Purkinje cell (primary cell): Measurements from ENCODE around the gene ARL8B. TPM values are rescaled to one million over a fixed set of nuclear protein-coding genes. Genes with fewer than 3 reads are reported as not detected.

Source experiments
- polyA plus RNA-seq: library from polyadenylated mRNA; unstranded; fragments of >200 nt; fragmentation: Nextera tagmentation; gene quantifications from 2 replicates; pipeline ENCODE4 v1.2.1, GENCODE V29; 2014

ARL8B gene
- 111 and 119 TPM in 2 replicates for polyA plus RNA-seq

DNA sequence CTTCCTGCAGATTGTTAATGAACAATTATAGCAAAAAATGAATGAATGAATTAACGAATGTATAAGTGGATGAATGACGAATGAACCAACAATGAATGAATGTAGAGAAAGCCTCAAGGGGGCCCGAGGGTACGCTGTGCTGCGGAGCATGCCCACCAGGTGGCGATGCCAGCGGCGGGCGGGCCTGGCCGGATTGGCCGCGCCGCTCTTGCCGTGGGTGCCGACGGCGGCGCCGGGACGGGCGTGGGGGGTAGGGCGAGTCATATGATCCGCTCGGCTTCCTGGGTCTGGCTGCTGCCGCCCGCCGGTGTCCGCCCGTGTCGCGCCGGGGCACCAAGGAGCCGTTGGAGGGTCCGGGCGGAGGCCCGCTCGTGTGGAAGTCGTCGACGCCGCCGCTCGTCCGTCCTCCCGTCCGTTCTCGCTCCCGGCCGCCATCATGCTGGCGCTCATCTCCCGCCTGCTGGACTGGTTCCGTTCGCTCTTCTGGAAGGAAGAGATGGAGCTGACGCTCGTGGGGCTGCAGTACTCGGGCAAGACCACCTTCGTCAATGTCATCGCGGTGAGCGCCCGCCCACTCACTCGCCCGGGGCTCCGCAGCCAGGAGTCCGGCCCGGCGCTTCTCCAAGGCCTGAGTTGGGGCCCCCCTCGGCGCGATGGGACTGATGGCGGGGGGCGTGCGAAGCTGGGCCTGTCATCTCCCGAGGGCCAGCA lies at the start of gene ARL8B:
Gene ARL8B, plus strand, starts transcription at position 263 of the 711 bp plus-strand sequence. Its CDS starts 174 bp downstream, at position 437.

DNA sequence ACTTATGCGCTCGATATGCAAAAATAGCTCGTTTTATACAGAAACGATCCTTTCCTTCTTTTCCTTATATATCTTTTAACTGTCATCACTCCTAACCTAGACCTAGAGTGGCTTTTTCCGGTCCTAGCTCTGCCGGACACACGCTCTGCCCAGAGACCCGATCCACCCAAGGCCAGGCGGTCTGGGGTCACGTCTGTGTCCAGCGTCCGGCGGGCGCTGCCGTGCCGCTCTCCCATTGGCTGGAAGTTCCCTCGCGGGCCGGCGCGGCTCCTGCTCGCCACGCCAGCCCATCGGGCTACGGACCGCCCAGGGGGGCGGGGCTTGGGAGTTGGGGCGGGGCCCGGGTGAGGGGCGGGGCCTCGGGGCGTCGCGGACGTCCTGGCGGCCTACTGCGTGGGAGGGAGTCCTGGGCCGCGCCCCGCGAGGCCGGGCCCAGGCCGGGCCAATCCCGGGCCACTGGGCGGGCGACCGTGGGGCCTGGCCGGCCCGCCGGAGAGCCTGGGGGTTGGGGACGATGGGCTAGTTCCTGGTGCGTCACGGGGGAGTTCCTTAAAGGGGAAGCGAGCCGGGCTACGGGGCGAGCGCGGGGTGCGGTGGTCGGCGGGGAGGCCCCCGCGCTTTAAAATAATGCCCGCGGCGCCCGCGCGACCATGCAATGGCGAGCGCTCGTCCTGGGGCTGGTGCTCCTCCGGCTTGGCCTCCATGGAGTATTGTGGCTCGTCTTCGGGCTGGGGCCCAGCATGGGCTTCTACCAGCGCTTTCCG lies 65.2 kb downstream of the ARL8B start, which contains the start of gene EDEM1:
Gene EDEM1, plus strand, starts transcription at position 552 of the 764 bp plus-strand sequence. Its CDS starts 99 bp downstream, at position 651.

Other genes starting within 250 kb of the ARL8B start
- 1.2 and 3.5 TPM in 2 replicates for gene BHLHE40, start 142.9 kb upstream of the ARL8B start, polyA plus RNA-seq
- 0.55 and 1.8 TPM in 2 replicates for gene EDEM1, start 65.4 kb downstream of the ARL8B start, polyA plus RNA-seq